ENCODE measurements around the gene VWCE.

VWCE gene

DNA sequence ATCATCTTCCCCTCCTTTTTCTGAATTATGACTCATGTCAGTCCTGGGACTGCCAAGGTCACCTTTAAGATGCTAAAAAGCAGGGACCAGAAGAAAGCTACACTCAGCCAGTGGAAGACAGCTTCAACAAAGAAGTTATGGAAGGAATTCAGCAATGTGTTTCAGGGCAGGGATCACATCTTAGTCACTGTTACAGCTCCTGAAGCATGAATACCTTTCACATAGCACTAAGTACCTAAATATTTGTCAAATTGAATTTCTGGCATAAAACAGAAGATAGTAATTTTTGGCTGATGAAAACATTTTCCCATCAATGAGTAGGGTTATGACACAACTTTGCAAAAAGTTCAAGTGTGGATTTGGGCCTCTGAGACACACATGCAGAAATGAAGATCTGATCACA is 32.6 kb upstream of the VWCE start:
- peak; percentile 30 for DNase-seq (ENCODE audit: low spot score)

DNA sequence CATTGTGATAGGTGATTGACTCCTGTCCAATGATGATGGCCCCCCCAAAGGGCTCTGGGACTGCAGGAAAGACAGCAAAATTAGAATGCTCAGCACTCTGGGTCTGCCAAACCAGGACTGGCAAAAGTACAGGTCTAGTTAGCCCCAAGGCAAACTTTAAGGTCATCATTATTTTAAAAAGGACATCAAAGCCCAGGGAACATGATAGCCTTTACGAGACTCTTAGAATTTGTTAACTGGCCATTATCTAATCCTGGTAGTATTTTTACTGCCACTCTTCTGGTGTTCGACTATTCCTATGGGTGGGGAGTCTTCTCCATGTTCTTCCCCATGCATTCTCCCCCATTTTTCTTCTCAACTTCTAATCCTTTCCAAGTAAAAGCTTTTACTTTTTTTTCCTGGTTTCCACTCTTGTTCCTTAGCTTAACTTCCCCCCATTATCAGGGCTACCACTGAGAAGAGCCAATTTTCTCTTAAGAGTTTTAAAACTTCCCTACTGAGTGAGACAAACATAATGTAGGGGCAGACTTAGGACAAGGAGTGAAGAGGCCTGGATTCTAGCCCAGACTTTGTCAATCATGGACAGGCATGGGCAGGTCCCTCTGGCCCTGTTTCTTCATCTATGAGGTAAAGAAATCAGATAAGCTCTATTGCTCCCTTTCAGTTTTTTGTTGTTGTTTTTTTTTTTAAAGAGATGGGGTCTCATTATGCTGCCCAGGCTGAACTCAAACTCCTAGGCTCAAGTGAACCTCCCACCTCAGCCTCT is 30.7 kb upstream of the VWCE start:
- DNase-seq (ENCODE audit: low spot score) = no peak

DNA sequence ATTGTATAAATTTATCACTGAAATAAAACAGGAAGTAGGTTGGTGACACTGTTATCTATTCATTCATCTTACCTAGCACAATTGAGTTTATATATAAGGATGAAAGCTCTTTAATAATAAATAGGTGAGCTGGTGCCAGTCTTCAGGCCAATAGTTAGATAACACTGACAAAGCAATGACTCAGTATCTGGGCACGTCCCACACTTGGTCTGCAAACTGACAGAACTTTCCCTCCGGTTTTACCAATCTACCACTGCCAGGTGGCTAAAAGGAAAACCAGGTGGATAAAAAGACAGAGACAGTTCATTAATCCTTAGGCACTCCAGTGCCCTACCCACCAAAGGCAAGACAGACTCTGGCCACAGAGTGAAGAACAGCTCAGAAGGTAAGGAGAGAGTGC is 20.1 kb upstream of the VWCE start:
- no peak for DNase-seq (ENCODE audit: low spot score)

DNA sequence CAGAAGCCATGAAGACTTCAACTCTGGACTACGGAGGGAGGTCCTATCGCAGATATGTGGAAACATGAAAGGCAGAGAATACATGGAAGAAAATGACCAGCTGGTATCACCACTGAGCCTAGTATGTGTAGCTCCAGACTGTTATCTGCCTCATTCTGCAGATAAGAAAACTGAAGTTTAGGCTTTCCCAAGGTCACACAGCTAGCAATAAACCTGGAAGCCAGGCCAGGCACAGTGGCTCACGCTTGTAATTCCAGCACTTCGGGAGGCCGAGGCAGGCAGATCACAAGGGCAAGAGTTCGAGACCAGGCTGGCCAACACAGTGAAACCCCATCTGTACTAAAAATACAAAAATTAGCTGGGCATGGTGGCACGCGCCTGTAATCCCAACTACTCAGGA is 15.6 kb upstream of the VWCE start:
- no peak for DNase-seq (ENCODE audit: low spot score)

DNA sequence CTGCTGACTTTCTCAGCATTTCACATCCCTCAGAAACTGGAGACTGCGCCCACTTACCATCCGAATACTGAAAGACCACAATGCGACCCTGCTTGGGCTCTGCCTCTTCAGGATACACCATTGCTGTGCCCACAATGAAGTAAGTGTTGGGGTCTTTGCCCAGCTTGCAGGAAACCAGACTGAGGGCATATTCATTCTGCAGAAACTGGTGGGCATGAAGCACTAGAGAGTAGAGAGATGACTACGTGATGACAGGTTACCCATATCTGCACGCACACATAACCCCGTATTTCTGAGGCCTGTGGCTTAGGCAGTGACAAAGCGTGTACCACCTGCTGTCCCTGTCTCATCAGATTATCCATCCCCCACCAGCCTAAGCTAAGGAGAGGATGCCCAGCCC is 14.6 kb upstream of the VWCE start:
- DNase-seq (ENCODE audit: low spot score) = no peak

DNA sequence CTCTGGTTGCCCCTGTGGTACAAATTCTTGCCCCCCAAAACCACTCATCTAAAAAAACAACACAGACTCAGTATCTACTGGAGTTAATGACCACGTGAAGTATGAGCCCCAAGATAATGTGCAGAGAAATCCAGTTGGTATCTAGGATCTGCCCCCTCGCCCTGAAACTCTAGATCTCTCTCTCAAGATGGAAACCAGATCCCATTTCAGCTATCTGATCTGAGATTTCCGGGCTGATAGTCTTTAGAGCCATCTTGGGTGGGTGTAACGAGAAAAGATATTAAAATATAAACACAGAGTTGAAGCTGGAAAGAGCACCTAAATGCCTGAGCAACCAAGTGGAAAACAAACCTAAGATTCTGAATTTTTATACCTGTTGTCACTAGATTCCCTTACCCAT is 14.0 kb upstream of the VWCE start:
- no peak for DNase-seq (ENCODE audit: low spot score)

DNA sequence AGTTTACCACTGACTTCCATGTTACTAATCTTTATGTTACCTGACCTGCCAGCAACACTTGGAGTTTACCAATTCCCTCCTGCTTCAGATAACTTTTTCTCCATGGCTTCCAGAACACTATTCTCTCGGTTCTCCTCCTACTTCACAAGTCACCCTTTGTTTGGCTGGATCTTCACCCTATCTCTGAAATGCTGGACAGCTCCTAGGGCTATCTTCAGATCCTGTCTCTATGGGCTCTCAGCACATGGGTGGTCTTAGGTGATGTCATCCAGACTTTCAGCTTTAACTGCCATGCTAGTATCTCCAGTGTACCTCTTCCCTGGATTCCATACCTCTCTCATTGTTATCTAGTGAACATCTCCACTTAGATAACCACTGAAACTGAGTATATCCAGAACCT is 12.2 kb upstream of the VWCE start:
- no peak for DNase-seq (ENCODE audit: low spot score)

DNA sequence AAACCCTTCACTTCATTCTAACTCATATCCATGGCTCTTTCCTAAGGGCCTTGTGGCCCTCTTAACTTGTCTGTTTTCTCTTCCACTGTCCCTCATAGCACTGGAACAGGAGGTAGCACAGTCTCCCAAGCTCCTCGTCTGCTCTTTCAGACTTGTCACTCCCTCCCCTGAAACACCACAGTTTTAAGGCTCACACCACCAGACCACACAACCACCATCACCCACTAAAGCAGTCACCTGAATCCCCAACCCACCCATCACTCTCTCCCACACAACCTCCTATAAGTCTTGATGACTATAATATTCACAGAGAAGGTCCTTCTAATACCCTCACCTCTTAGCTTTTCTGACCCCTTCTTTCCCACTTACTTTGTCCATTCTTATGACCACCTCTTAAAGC is 11.1 kb upstream of the VWCE start:
- no peak for DNase-seq (ENCODE audit: low spot score)

DNA sequence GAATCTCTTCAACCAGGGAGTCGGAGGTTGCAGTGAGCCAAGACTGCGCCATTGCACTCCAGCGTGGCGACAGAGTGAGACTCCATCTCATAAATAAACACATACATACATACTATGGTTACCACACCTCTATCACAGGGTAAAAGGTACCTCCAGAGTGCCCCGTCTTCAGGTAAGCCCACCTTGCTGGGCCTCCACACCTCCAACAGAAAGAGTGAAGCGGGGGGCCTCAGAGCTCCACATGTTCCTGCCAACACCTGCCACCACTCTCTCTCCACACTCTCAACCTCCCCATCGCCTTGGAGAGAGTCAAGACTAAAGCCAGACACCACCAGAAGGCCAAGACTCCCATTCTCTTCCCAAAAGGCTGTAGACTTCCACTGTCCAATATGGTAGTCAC is 10.3 kb upstream of the VWCE start:
- no peak for DNase-seq (ENCODE audit: low spot score)

DNA sequence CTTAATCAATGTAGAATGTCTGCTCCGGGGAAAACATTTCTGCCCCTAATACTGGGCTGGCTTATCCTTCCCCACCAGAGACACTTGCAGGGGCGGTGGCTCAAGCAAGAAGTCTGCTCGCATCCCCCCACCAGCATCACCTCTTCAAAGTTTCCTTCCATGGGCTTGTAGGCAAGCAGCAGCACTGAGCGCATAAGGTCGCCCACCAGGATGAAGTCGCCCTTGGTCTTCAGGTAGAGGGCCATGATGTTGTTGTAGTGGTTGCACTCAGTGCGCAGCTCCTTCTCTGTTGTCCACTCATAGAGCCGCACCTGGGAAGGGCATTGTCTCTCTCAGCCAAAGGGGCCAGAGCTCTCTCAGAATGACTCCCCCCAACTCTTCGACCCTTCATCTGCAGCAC is 8.6 kb upstream of the VWCE start:
- DNase-seq (ENCODE audit: low spot score) = no peak

DNA sequence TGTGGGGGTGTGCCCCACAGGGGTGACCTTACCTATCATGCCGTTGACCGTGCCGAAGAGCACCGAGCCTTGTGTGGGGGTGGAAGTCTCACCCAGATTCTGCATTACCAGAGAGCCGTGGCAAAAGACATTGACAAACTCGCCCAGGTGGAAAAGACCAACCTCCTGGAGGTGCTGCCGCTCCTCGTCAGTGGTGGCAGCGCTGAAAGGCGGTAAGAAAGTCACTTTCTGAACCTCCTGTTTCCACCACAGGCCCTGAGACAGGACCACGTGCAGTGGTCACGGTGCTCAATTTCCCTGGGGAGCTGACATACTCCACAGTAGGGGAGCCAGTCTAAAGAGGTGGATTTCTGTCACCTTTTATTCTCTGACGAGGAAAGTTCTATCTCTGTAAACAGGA is 7.4 kb upstream of the VWCE start:
- no peak for DNase-seq (ENCODE audit: low spot score)

DNA sequence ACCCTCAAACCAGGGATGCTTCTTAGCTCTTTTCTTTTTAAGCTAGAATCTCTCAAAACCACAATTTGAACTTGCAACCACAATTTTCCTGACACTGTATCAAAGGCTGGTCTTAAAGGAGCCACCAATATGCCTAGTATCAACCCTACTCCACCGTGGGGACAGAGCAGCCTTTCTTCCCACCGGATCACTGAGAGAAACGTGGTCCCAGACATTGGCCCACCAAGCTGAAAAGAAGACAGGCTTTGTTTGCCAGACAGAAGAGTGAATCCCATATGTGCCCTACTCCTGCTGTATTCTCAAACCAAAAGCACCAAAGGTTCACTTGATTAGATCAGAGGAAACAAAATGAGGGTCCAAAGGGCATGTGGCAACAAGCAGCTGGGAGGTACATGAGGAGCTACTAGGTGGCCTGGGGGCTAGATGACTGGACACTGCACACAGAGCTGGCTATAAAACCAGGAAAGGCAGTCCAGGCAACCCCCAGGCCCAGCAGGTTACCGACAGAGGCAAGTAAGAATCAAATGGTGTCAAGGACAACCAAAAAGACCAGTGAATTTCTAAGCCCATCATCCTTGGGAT is 3.6 kb upstream of the VWCE start:
- DNase-seq (ENCODE audit: low spot score) = no peak

DNA sequence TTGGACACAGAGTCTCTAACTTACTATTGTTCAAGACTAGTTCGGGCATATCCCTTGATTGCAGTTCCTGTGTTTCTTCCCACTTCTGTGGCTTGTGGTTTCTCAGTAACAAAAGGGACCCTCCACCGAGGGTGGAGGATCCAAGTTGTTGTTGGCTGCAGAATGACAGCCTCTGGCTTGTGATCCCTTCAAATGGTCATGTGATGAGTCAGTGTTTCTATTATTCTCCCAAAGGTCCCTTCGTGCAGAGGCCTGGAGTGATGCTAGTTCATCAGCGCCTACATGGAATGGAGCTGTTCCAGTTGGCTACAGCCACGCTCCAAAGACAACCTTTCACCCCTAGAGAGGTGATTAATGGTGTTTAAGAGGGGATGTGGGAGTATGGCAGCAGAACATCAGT is 2.6 kb upstream of the VWCE start:
- peak; percentile 91 for DNase-seq (ENCODE audit: low spot score)

DNA sequence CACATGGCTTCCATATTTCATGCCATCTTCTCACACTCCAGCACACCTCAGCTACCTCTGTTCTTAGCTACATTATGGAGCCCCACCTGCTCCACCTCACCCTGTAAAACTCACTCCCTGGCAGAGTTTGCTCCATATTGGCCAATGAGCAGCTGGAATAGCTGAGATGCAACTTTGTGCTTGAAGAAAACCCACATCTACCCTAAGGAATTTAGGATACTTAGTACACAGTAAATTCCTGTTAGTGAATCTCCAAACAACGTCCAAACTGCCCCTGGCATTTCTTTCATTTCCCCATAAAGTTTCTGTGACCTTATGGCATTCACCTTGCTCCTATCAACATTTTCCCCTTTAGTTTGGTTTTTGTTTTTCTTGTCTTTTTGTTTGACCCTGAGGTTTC is 2.2 kb upstream of the VWCE start:
- DNase-seq (ENCODE audit: low spot score) = peak; percentile 60

DNA sequence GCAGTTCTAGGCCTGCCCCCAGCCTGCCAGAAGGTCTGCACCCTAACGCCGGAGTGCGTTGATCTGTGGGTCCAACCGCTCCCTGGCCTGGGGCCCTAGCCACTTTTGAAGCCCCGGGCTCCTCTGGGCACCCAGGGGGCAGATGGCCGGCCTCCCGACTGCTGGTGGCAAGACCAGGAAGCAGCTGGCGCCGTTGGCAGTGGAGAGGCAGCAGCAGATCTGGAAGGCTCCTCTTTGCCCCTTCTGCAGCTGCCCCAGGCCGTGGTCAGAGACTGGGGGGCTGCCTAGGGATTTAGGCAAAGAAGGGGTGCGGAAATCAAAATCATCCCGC is 445 bp upstream of the VWCE start:
- no peak for DNase-seq (ENCODE audit: low spot score)

DNA sequence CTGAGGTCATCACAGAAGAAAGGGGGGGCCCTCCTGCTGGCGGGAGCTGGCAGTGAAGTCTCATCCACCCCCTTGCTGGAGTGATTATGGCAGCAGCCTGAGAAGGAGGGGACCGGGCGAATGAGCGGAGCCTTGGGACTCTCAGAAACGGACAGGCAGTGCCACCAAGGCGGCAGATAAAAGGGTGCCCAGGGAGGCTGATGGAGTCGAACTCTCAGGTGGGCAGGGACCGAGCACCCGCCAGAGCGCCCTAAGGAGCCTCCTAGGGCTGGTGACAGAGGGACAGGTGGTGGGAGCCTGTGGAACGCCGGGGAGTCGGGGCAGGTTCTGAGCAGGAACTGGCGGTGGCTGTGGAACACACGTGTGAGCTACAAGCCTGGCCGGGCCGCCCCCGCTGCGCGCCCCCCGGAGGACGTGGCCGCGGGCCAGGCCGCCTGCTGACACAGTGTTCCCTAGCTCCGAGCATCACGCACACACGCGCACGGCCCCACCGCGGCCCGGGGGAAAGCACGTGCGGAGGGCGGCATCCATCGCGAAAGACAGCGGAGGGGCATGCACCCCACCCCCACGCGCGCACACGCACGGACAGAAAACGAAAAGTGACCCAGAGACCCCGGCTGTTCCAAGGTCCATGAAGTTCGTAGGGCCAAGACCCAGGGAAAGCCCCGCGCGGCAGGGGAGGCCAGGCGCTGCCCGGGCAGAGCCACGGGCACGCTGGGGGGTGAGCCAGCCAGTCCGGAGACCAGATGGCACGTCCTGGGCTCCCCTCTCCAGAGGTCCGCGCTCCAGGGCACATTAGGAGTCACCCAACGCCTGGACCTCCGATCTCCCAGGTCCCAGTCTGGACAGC is 1.0 kb downstream of the VWCE start:
- DNase-seq (ENCODE audit: low spot score) = peak; percentile 69

DNA sequence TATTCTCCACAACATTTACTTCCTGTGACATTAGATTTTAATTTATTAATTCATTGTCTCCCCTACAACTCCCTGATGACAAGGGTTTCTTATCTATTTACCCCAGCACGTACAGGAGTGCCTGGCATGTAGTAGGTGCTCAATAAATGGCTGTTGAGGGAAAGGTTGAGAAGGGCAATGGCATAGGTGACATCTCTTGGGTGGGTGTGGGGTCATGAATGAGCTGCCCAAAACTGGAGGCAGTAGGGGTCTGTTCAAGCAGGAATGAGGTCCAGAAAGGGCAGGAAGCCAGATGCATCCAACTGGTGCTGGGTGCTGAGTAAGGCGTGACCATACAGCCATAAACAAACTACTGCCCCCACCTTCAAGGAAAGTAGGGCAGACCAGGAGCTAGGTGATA is 2.8 kb downstream of the VWCE start:
- DNase-seq (ENCODE audit: low spot score) = no peak

DNA sequence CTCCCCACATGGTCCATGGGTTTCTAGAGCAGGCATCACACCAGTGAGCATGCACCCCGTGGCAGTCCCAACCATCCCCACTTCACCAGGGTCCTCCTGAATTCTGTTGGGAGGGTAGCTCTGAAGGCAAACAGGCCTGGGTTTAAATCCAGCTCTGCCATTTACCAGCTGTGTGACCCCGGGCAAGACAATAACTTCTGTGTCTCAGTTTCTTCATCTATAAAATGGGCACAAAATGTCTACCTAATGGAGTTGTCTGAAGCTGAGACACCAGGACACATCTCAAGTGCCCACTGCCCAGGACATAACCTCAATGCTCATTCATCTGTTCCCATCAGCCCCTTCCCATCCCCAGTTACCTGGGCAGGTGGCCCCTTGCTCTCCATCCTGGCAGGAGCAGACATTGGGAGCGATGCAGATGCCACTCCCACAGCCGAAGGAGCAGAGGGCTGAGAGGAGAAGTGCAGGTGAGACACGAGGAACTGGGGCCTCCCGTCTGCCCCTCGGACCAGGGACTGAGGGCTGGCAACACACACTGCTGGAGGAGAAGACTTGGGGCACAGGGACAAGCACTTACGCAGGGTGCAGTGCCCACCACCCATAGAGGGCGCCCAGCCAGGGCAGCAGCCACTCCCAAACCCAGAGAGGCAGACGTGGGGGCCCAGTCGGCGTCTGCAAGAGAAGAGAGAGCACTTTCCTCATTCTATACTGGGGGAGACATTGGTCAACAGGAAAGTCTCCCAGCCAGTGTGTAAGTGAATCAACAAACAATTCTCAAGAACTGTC is 4.0 kb downstream of the VWCE start:
- DNase-seq (ENCODE audit: low spot score) = no peak

DNA sequence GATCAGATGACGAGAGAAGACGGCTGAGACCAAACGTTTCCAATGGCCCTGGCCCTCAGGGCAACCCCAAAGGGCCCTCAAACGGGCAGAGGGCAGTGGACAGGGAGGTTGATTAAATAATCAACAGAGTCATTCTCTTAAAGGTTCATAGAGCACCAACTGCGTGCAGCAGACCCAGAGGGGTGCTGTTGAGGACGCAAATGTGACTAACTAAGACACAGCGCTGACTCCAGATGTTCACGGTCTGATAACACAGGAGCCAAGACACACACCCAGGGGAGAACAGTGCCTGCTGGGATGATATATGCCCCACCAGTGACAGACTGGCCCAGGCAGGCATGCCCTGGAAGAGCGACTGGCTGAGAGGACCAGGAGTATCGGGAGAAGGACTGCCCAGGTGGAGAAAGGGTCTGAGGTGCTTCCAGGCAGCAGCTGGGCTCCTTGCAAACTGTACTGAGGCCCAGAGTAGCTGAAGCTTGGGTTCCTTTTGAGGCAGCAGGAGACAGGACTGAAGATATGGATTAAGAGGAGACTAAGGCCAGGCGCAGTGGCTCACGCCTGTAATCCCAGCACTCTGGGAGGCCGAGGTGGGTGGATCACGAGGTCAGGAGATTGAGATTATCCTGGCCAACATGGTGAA is 7.7 kb downstream of the VWCE start:
- no peak for DNase-seq (ENCODE audit: low spot score)

DNA sequence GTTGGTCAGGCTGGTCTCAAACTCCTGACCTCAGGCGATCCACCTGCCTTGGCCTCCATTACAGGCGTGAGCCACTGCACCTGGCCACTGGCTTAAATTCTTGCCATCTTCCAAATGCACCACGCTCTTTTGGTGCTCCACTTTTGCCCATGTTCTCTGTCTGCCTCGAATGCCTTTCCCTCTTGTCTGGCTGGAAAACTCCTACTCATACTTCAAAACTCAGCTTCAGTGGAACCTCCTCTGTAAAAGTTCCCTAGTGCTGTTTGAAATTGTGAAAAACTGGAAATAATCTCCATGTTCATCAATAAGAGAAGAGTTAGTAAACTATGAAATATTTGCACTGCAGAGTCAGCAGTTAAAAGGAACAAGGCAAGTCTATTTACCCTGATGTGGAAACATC is 11.5 kb downstream of the VWCE start:
- DNase-seq (ENCODE audit: low spot score) = no peak

DNA sequence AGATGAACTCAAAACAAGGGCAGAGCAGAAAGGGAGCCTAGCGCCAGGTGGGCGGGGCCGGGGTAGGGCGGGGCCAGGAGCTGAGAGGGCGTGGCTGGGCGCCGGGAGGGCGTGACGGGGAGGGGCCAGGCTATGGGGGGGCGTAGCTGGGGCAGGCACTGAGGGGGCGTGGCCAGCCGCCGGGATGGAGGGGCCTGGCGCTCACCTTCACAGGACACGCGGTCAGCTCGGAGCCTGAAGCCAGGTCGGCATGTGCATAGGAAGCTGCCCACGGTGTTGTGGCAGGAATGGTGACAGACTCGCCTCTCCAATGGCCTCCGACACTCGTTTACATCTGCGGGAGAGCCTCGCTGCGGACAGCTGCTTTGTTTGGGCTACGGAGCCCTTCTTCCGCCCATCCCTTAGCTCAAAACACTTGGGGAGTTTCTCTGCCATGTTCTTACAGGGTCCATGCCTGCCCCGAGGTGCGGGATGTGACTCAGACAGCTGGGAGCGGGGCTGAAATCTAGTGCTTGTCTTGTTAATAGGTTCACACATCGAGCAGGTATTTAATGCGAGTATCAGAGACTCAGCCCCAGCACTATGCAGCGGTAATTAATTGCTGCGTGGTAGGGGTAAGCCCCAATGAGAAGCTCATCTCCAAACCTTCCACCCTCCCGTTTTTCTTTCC is 13.4 kb downstream of the VWCE start:
- peak; percentile 72 for DNase-seq (ENCODE audit: low spot score)
